Lower lobe of right lung (tissue), 2 donors: Measurements from ENCODE around the gene MMP15. TPM values are rescaled to one million over a fixed set of nuclear protein-coding genes. Genes with fewer than 3 reads are reported as not detected.

Source experiments
- ATAC-seq, 2 donors: fragments of 200-7000 bp; cut with Tn5 transposase; one replicate each; pipeline ENCODE4 v1.9.1; 2020 to 2022; ENCODE audit warnings: mild to moderate bottlenecking in 2 of 2, moderate library complexity in 2 of 2
- DNase-seq: peaks from one replicate; pipeline ENCODE4 v3.0.0-alpha.2; 2020
- H3K27ac ChIP-seq: fragments of 200-600 bp; one replicate; pipeline ENCODE4 v1.8.0; 2022
- H3K27me3 ChIP-seq: fragments of 200-600 bp; one replicate; pipeline ENCODE4 v1.8.0; 2022; ENCODE audit warnings: low read depth
- H3K36me3 ChIP-seq: fragments of 200-600 bp; one replicate; pipeline ENCODE4 v1.8.0; 2022; ENCODE audit warnings: mild to moderate bottlenecking
- H3K4me1 ChIP-seq: fragments of 200-600 bp; one replicate; pipeline ENCODE4 v1.8.0; 2022
- H3K4me3 ChIP-seq: fragments of 200-600 bp; one replicate; pipeline ENCODE4 v1.8.0; 2022; ENCODE audit warnings: mild to moderate bottlenecking
- H3K9me3 ChIP-seq: fragments of 200-600 bp; one replicate; pipeline ENCODE4 v1.8.0; 2022
- CTCF ChIP-seq: fragments of 200-600 bp; IDR thresholded peaks from one replicate; pipeline ENCODE4 v1.8.0; 2022; ENCODE audit warnings: antibody characterized with exemption, mild to moderate bottlenecking
- intact Hi-C: fragments of 100-400 bp; cut with DNase I; formaldehyde crosslinking; loops from one replicate; pipeline ENCODE4 v1.11.0; 2022
- total RNA-seq: library from RNA; stranded (reverse); fragmentation: NEBNext Ultra II Directional; extraction: Animal tissue kit (Norgen Biotek cat#: 25700); gene quantifications from one replicate; pipeline ENCODE4 v1.2.1, GENCODE V29; 2021
- donor health status: DM: no; HTN: yes; CAD: no; lungs with severe emphysema.

MMP15 gene
- total RNA-seq, 1 donor from 2014 or later: 21.5 TPM

DNA sequence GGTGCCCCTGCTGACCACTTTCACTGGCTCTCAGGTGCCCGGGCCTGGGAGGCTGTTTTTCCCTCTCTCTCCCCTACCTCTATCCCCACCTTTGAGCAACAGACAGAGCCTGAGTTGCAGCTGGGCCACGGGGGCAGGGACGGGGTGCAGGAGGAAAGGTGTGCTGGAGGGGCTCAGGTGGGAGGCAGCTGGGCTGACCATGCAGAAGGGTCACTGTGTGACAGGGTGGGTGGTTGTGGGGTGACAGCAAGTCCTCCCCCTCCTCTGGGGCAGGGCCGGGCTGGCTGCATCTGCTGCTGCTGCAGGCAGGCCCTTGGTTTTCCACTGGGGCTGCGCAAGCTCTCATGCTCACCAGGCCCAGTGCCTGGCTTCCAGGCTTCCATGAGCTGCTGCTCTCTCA, 31.7 kb upstream of the MMP15 start:
- Histone ChIP-seq H3K4me1 (peaks cover 42% of the 10 kb centered on the region), H3K27me3 (no peaks in the 10 kb centered on the region), H3K4me3 (no peak overlapping the region), H3K9me3 (no peaks in the 10 kb centered on the region), H3K36me3 (peaks cover 36% of the 10 kb centered on the region), H3K27ac (peak overlapping the region; percentile 75)
- intact Hi-C loops: no loop called here
- no peak for TF ChIP-seq CTCF
- ATAC-seq: no peak
- DNase-seq: peak; percentile 39

GRCh38 chr16:57994361-57994760, 31.2 kb upstream of the MMP15 start:
- H3K27ac ChIP-seq: peak overlapping the region; percentile 75
- peaks cover 36% of the 10 kb centered on the region for H3K36me3 ChIP-seq
- no peaks in the 10 kb centered on the region for H3K27me3 ChIP-seq
- peaks cover 47% of the 10 kb centered on the region for H3K4me1 ChIP-seq
- no peaks in the 10 kb centered on the region for H3K9me3 ChIP-seq
- intact Hi-C loops: no loop called here
- ATAC-seq (no peak), DNase-seq (no peak)
- no peak for TF ChIP-seq CTCF
- H3K4me3 ChIP-seq: no peak overlapping the region

DNA sequence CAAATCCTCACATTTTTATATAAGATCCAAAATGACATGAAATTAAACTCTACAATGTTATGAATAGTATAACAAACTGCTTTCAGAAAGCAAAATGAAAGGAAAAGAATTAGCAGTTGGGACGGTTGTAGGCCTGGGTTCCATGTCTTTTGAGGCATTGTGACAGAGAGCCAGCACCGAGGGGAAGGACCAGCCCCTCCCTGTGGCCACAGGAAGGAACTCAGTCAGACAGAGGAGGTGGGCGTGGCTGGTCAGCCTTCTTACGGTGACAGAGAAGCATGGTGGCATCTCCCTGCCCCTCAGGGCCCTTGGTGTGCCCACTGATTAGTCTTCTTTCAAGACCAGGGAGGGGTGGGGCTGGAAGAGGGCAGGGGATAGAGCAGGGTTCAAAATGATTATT, 30.8 kb upstream of the MMP15 start:
- no peaks in the 10 kb centered on the region for H3K9me3 ChIP-seq
- peak; percentile 33 for TF ChIP-seq CTCF
- H3K27ac ChIP-seq: no peak overlapping the region
- peaks cover 51% of the 10 kb centered on the region for H3K4me1 ChIP-seq
- H3K4me3 ChIP-seq: no peak overlapping the region
- H3K36me3 ChIP-seq: peaks cover 36% of the 10 kb centered on the region
- intact Hi-C loops: no loop called here
- peak; percentile 87 for DNase-seq
- peak; percentile 28 to 37 for ATAC-seq
- H3K27me3 ChIP-seq: no peaks in the 10 kb centered on the region

- Histone ChIP-seq H3K27ac (no peak overlapping the region), H3K27me3 (no peaks in the 10 kb centered on the region), H3K9me3 (no peaks in the 10 kb centered on the region), H3K4me1 (peaks cover 52% of the 10 kb centered on the region), H3K36me3 (peaks cover 36% of the 10 kb centered on the region), H3K4me3 (no peak overlapping the region)
- intact Hi-C loops: no loop called here
- DNase-seq (no peak), ATAC-seq (no peak)
- TF ChIP-seq CTCF: no peak
These were observed 29.7 kb upstream of the MMP15 start for GRCh38 chr16:57995721-57996405.

DNA sequence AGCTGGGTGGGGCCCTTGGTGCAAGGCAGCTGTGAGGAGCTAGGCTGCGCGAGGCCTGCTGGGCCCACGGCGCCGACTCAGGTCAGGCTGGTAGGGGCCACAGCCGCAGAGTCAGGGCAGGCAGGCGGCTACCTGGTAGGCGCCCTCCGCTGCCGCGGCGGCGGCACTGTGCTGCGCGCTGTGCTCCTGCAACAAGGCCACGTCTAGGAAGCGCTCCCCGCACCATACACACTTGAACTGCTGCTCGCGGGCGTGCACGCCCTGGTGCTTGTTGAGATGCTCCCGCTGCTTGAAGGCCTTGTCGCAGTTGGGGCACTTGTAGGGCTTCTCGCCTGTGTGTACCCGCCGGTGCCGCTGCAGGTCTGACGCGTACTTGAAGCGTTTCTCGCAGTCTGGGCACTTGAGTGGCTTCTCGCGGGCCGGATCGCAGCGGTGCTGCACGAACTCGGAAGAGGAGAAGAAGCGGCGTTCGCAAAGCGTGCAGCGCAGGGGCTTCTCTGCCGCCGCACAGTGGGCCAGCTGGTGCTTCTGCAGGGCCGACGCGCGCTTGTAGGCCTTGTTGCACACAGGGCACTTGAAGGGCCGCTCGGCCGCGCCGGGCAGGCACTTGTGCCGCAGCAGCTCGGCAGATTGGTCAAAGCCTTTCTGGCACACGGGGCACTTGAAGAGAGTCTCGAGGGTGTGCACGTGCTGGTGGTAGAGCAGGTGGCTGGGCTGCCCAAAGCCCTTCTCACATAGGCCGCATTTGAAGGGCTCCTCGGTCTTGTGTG, 29.0 kb upstream of the MMP15 start:
- H3K27ac ChIP-seq: no peak overlapping the region
- ATAC-seq (no peak), DNase-seq (peak; percentile 45)
- TF ChIP-seq CTCF: no peak
- intact Hi-C loops: no loop called here
- H3K4me1 ChIP-seq: peaks cover 54% of the 10 kb centered on the region
- H3K9me3 ChIP-seq: no peaks in the 10 kb centered on the region
- H3K4me3 ChIP-seq: no peak overlapping the region
- peaks cover 36% of the 10 kb centered on the region for H3K36me3 ChIP-seq
- no peaks in the 10 kb centered on the region for H3K27me3 ChIP-seq
